HG03135 (cell line): ENCODE measurements around the gene RASGRF1.
"Not testable (repeated sequence)": the region's sequence is repeated elsewhere in the genome, so short reads cannot be mapped to it uniquely, and the experiment has no call there.

Experiments used
- ATAC-seq: cut with Tn5 transposase; IDR thresholded peaks from one replicate; pipeline ENCODE4 v1.9.1; 2021; ENCODE audit warnings: mild to moderate bottlenecking, moderate library complexity; ENCODE audit not compliant: unreplicated experiment

RASGRF1 gene

DNA sequence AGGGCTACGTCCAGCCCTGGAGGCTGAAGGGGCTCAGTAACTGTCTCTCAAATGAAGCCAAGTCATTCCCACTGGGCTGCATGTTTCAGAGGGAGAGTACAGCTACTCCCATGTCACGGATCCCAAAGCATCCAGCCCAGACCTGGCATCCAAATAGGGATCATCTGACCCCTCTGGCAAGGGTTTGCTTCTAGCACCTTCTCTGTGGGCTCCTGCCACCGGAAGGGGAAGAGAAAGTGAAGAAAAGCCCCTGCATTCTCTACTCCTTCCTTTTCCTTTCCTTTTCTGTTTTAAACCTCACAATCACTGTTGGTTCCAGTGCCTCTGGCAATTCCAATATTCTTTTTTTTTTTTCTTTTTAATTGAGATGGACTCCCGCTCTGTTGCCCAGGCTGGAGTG, 81.2 kb downstream of the RASGRF1 start:
- ATAC-seq = no peak

DNA sequence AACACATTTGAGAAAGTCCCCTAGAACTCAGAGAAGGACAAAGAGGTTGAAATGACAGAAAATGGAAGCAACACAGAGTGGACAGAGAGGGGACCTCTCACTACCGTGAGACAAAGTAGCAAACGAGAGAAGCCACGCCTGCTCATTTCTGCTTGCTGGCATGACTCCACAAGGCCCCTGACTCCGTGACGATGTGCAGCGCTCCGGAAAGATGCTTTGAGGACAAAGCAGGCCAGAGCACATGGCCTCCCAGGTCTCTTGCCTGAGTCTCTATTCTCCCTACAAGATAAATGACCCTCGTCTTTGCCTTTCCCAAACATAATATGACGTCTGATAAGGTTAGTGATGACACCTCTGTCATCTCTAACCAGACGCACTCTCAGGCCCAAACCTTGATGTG, 81.9 kb downstream of the RASGRF1 start:
- no peak for ATAC-seq

DNA sequence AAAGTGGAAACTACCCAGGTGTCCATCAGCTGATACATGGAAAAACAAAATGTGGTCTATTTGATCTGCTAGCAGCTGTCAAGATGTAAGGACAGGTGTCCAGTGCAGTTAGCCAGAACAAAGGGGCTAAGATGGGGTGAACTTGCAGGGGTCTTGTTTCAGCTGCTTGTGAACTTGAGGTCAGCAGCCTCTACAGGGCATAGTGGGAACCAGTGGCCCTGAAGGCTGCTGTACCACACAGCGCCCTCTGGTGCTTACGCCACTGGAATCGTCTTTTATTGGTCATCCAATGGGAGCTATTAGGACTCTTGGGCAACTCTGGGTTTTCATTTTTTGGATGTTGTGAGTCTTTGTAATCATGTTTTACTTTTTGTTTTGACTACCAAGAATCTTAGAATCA, 83.5 kb downstream of the RASGRF1 start:
- no peak for ATAC-seq

GRCh38 chr15:79006071-79006470, 84.5 kb downstream of the RASGRF1 start:
- no peak for ATAC-seq

DNA sequence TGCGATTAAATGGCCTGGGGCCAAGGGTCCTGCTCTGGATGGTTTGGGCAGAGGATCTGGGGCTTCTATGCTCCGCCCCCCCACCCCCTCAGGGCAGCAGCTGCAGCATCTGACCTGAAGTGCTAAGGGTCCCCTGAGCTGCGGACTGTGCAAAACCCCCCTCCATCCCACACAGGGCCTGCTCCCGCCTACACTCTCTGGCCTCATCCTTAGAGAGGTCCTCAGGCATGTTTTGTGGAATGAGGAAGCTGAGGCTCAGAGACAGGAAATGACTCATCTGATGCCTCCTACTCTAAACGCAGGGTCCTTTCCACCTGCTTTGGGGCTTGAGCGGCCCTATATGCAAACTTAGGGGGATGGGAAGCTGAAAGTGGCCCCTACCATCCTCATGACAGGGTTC, 86.2 kb downstream of the RASGRF1 start:
- peak; percentile 70 for ATAC-seq

DNA sequence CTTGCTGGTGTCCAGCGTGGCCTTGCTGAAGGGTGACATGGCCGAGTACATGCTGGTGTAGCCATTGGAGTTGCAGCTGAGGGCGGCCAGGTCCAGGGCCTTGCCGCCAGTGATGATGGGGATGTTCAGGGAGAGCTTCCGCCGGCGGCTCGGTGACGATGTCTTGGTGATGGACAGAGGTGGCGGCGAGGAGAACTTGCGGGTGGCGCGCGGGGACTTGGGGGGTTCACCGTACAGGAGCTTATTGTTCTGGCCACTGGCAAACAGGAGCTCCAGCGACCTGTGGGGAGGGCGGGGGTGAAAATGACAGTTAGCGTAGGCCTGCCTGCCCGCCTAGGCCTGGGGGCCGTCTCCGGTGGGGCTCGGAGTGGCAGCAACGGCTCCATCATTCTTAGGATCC, 86.7 kb downstream of the RASGRF1 start:
- no peak for ATAC-seq

GRCh38 chr15:79003301-79003700, 87.3 kb downstream of the RASGRF1 start:
- ATAC-seq = no peak

DNA sequence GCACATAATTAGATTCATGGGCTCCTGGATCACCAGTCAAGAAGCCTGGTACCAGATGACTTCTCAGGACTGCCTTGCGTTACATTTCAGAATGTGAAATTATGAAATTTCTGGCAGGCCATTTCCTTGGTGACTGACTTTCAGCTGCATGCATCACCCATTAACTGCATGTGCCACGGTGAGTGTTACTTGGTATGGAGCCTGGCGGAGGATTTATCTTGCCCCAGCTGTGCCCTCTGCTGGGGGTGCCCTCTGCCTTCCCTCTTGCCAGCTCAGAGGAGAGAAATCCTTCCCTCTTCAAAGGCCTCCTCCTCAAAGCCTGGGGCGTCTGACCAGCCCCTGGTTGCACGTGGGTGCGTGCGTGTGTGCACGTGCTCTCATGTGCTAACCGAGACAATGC, 88.0 kb downstream of the RASGRF1 start:
- ATAC-seq = no peak

DNA sequence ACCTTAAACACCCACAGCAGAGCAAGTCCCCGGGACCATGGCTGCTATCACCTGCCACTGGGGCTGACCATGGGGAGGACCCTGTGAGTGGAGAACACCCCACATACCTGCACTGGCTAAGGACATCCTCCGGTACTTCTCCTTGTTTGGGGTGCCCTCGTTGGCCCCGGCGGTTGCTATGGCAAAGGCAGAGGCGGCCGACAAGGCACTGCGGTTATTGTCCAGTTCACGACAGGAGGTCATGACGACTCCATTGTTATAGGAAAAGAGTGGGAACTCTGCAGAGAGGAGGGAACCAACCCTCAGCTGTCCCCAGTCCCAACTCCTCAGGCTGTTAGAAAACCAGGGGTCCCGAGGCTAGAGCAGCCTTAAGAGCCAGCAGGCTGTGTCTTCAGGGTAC, 90.9 kb downstream of the RASGRF1 start:
- ATAC-seq = no peak

DNA sequence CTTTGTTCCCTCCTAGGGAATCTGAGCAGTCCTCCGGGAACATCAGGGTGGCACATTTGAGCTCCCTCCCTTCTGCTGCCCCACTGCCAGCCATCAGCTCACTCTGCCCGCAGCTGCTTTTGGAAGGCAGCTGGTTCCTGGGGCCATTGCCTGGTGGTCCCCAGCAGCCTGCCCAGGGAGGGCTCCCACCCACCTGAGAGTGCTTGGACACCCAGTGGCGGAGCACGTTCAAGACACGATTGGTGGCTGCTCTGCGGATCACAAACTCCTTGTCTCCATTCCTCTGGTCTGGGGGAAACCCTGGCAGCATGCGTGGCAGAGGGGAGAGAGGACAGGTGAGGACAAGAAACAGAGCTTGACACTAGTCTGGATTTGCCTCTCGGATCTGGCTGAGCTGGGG, 92.1 kb downstream of the RASGRF1 start:
- no peak for ATAC-seq

DNA sequence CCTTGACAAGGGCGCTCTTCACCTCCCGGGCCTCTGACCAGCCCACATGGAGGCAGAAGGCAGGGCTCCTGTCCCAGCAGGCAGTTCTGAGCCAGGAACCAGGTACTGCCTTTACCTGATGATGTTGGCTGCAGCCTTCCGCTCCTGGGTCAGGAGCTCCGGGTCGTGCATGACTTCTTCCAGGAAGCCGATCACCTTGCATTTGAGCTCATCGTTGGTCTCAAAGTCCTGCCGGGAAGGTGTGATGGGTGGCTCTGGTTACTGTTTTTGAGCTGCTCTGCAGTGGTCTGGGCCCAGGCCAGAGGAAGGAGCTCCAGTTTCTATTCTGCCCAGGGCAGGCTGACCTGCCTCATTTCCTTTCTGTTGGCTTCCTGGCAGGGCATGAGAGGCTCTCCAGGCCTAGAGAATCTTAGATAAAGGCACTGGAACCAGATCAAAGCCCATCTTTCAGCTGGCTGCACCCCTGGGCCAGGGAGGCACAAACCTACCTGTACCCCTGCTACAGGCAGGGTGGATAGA, 92.5 kb downstream of the RASGRF1 start:
- ATAC-seq = no peak

DNA sequence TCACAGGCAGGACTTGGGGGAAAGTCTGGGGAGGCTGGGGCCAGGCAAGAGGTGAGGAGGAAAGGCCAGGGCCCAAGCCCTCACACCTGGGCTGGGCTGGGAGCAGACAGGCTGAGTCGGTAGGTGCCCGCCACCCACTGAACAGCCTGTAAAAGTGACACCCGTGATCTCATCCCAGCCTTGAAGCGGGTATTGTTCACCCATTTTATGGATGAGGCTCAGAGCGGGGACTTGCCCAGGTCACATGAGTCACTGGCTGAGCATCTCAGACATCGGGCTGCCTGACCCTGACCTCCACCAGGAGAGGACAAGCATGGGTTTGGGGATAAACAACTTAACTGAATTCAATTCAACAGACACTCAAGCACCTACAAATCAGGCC, 93.7 kb downstream of the RASGRF1 start:
- no peak for ATAC-seq

GRCh38 chr15:78995921-78996893, 94.4 kb downstream of the RASGRF1 start:
- ATAC-seq = no peak

- not testable (repeated sequence) for ATAC-seq
Measured at GRCh38 chr15:78995161-78995560, 95.4 kb downstream of the RASGRF1 start.

- ATAC-seq = no peak
Measured at GRCh38 chr15:78993931-78994530, 96.5 kb downstream of the RASGRF1 start.

DNA sequence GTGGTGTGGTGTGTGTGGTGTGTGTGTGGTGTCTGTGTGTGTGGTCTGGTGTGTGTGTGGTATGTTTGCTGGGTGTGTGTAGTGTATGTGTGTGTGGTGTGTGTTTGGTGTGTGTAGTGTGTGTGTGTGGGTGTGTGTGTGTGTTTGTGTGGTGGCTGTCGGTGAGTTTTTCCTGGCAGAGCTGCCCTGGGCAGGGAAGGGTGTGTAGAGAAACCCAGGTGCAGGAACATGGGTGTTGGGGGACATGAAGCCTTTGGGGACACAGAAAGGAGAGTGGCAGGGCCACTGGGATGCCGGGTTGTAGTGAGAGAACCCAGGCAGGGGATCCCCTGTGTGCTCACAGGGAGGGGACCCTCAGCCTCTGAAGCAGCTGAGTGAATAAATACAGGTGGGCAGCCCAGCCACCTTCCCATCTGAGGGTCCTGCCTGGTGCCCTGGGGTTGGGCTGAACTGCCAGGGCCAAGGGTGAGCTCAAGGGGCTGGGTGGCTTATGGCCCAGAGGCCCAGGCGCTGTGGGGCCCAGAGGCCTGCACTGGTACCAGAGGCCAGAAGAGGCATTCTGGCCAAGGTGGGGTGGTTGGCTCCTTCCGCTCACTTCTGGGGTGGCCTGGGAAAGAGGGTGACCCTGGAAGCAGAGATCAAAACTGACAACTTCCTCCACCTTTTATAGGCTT, 97.2 kb downstream of the RASGRF1 start:
- no peak for ATAC-seq

DNA sequence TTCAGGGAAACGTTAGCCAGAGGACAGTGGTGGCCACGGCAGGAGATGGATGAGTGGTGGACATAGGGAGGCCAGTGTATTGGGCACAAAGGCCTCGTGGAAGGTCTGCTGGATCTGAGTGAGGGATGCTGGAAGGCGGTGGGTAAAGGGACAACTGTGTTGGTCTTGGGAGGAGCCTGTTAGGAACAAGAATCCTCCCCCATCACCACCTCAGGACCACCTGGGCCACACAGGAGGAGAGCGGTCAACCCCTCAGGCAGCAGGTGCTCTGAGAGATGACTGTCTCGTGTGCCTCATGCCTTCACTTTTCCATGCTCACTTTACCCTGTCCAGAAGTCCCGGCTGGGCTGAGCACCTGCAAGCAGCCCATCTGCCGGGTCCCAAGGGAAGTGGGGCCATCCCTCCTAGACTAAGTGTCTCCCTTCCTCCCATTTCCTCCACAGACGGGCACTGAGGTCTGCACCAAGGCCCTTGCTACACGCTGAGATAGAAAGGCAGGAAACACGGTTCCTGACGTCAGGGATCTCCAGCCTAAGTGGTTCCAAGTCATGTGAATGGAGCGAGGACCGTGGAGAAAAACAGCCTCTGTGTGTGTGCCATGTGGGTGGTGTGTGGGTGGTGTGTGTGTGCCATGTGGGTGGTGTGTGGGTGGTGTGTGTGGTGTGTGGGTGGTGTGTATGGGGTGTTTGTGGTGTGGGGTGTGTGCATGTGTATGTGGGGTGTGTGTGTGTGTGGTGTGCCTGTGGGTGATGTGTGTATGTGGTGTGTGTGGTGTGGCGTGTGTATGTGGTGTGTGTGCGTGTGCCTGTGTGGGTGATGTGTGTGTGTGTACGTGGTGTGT, 97.9 kb downstream of the RASGRF1 start:
- ATAC-seq = no peak

- ATAC-seq = no peak
Measured at GRCh38 chr15:78991879-78992278, 98.7 kb downstream of the RASGRF1 start.

- ATAC-seq = no peak
Measured at GRCh38 chr15:78991476-78991875, 99.1 kb downstream of the RASGRF1 start.

- no peak for ATAC-seq
Measured at GRCh38 chr15:78990278-78990677, 100.3 kb downstream of the RASGRF1 start.
